Measurements from ENCODE around the gene FRMD4B.

Gene FRMD4B

GRCh38 chr3:69425249-69425648, 39.4 kb upstream of the FRMD4B start:
- Histone ChIP-seq H3K4me1 (ENCODE audit: insufficient read depth, low read length, severe bottlenecking) (no peaks in the 10 kb centered on the region), H3K9me3 (ENCODE audit: low read length) (no peaks in the 10 kb centered on the region), H3K4me2 (ENCODE audit: low read length) (no peak overlapping the region), H2AFZ (ENCODE audit: low read length) (no peak overlapping the region), H3K9ac (ENCODE audit: low read length) (no peak overlapping the region), H3K27me3 (ENCODE audit: insufficient read depth, low read length) (no peaks in the 10 kb centered on the region), H4K20me1 (ENCODE audit: insufficient read depth, low read length) (no peaks in the 10 kb centered on the region), H3K9me2 (ENCODE audit: low read depth, low read length) (no peaks in the 10 kb centered on the region), H3K79me2 (ENCODE audit: insufficient read depth, low read length) (no peaks in the 10 kb centered on the region), H3F3A (ENCODE audit: insufficient read depth, low read length) (no peaks in the 10 kb centered on the region), H3K36me3 (ENCODE audit: insufficient read depth, low read length) (no peaks in the 10 kb centered on the region), H3K4me3 (ENCODE audit: low read depth, low read length, poor library complexity, severe bottlenecking) (no peak overlapping the region), H3K27ac (ENCODE audit: low read depth, low read length, poor library complexity, severe bottlenecking) (no peak overlapping the region)
- TF ChIP-seq CTCF (IDR thresholded peaks at IDR 0.05; ENCODE audit: low read length) (peak; percentile 64), EZH2 (IDR thresholded peaks at IDR 0.05; ENCODE audit: borderline replicate concordance, low read length) (no peak)

GRCh38 chr3:69423463-69424155, 37.7 kb upstream of the FRMD4B start:
- no peak overlapping the region for H2AFZ ChIP-seq (ENCODE audit: low read length)
- no peak overlapping the region for H3K4me3 ChIP-seq (ENCODE audit: low read depth, low read length, poor library complexity, severe bottlenecking)
- no peaks in the 10 kb centered on the region for H3K36me3 ChIP-seq (ENCODE audit: insufficient read depth, low read length)
- H3K9me3 ChIP-seq (ENCODE audit: low read length) = no peaks in the 10 kb centered on the region
- no peaks in the 10 kb centered on the region for H3K27me3 ChIP-seq (ENCODE audit: insufficient read depth, low read length)
- no peaks in the 10 kb centered on the region for H3K79me2 ChIP-seq (ENCODE audit: insufficient read depth, low read length)
- H3K27ac ChIP-seq (ENCODE audit: low read depth, low read length, poor library complexity, severe bottlenecking) = no peak overlapping the region
- no peak overlapping the region for H3K9ac ChIP-seq (ENCODE audit: low read length)
- no peaks in the 10 kb centered on the region for H3F3A ChIP-seq (ENCODE audit: insufficient read depth, low read length)
- no peak overlapping the region for H3K4me2 ChIP-seq (ENCODE audit: low read length)
- no peaks in the 10 kb centered on the region for H3K9me2 ChIP-seq (ENCODE audit: low read depth, low read length)
- no peaks in the 10 kb centered on the region for H3K4me1 ChIP-seq (ENCODE audit: insufficient read depth, low read length, severe bottlenecking)
- TF ChIP-seq EZH2 (IDR thresholded peaks at IDR 0.05; ENCODE audit: borderline replicate concordance, low read length) (no peak), CTCF (IDR thresholded peaks at IDR 0.05; ENCODE audit: low read length) (no peak)
- no peaks in the 10 kb centered on the region for H4K20me1 ChIP-seq (ENCODE audit: insufficient read depth, low read length)

GRCh38 chr3:69422751-69423150, 36.9 kb upstream of the FRMD4B start:
- no peaks in the 10 kb centered on the region for H3K36me3 ChIP-seq (ENCODE audit: insufficient read depth, low read length)
- no peak overlapping the region for H3K4me3 ChIP-seq (ENCODE audit: low read depth, low read length, poor library complexity, severe bottlenecking)
- no peak overlapping the region for H3K27ac ChIP-seq (ENCODE audit: low read depth, low read length, poor library complexity, severe bottlenecking)
- H3K4me1 ChIP-seq (ENCODE audit: insufficient read depth, low read length, severe bottlenecking) = no peaks in the 10 kb centered on the region
- H3K27me3 ChIP-seq (ENCODE audit: insufficient read depth, low read length) = no peaks in the 10 kb centered on the region
- no peaks in the 10 kb centered on the region for H3K9me3 ChIP-seq (ENCODE audit: low read length)
- no peak overlapping the region for H3K4me2 ChIP-seq (ENCODE audit: low read length)
- no peaks in the 10 kb centered on the region for H3K79me2 ChIP-seq (ENCODE audit: insufficient read depth, low read length)
- no peaks in the 10 kb centered on the region for H3F3A ChIP-seq (ENCODE audit: insufficient read depth, low read length)
- no peak overlapping the region for H3K9ac ChIP-seq (ENCODE audit: low read length)
- H2AFZ ChIP-seq (ENCODE audit: low read length) = no peak overlapping the region
- no peaks in the 10 kb centered on the region for H4K20me1 ChIP-seq (ENCODE audit: insufficient read depth, low read length)
- TF ChIP-seq EZH2 (IDR thresholded peaks at IDR 0.05; ENCODE audit: borderline replicate concordance, low read length) = no peak
- no peak for TF ChIP-seq CTCF (IDR thresholded peaks at IDR 0.05; ENCODE audit: low read length)
- H3K9me2 ChIP-seq (ENCODE audit: low read depth, low read length) = no peaks in the 10 kb centered on the region

Data from OCI-LY1 (cell line).